HL-60 (cell line): Measurements from ENCODE around the gene GDA.

Experiments used
- DNase-seq, 2 experiments: peaks; one replicate each; pipeline ENCODE4 v3.0.0-alpha.2; 2010 to 2020; ENCODE audit warnings: low read depth in 1 of 2, low spot score in 1 of 2
- H3K27ac ChIP-seq: fragments of 250-450 bp; sonication (Bioruptor Pico); replicated peaks from 2 replicates; pipeline ENCODE4 v1.5.1; 2020; ENCODE audit warnings: mild to moderate bottlenecking, moderate library complexity
- H3K27me3 ChIP-seq: fragments of 250-450 bp; sonication (Bioruptor Pico); 2 replicates; pipeline ENCODE4 v1.5.1; 2021; ENCODE audit warnings: mild to moderate bottlenecking, moderate library complexity; ENCODE audit not compliant: insufficient read depth, poor library complexity, severe bottlenecking
- H3K4me3 ChIP-seq: replicated peaks from 2 replicates; pipeline ENCODE4 v1.5.1; 2011; ENCODE audit warnings: mild to moderate bottlenecking, control low read depth, low read length; ENCODE audit not compliant: insufficient read depth
- GABPA ChIP-seq: IDR thresholded peaks from 2 replicates; pipeline ENCODE4 v1.6.1; 2012; ENCODE audit warnings: low read depth
- POLR2AphosphoS5 ChIP-seq: IDR thresholded peaks from 2 replicates; pipeline ENCODE4 v1.6.1; 2012; ENCODE audit warnings: low read depth
- REST ChIP-seq: IDR thresholded peaks from 2 replicates; pipeline ENCODE4 v1.6.1; 2012; ENCODE audit warnings: low read depth; ENCODE audit not compliant: insufficient replicate concordance
- SPI1 ChIP-seq: IDR thresholded peaks from 2 replicates; pipeline ENCODE4 v1.6.1; 2012; ENCODE audit warnings: low read depth, mild to moderate bottlenecking, borderline replicate concordance
- TF ChIP-seq, protein P1 (sequence below): IDR thresholded peaks from one replicate; pipeline ENCODE4 v1.5.1; 2011; ENCODE audit warnings: low read length, control low read depth, inconsistent platforms; ENCODE audit not compliant: insufficient read depth

Gene GDA

DNA sequence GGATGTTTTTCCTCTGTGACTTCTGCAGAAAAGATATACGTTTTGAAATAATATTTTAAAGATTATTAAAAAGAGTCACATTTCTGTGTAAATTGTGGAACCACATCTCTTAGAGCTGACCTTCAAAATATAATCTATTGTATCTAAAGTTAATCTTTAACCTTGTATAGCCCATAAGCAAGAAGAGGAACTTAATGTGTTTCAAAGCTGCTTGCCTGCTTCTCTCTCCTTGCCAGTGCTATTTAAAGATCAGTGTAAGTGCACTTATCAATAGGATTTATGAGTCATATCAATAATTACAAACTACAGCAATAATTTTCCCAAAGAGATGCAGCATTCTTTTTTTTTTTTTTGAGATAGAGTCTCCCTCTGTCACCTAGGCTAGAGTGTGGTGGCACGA, 29.4 kb upstream of the GDA start:
- no peak for DNase-seq
- Histone ChIP-seq H3K27me3 (no peaks in the 10 kb centered on the region), H3K27ac (no peak overlapping the region), H3K4me3 (no peak overlapping the region)
- no peak for TF ChIP-seq SPI1
- no peak for TF ChIP-seq GABPA
- TF ChIP-seq, protein P1, sequence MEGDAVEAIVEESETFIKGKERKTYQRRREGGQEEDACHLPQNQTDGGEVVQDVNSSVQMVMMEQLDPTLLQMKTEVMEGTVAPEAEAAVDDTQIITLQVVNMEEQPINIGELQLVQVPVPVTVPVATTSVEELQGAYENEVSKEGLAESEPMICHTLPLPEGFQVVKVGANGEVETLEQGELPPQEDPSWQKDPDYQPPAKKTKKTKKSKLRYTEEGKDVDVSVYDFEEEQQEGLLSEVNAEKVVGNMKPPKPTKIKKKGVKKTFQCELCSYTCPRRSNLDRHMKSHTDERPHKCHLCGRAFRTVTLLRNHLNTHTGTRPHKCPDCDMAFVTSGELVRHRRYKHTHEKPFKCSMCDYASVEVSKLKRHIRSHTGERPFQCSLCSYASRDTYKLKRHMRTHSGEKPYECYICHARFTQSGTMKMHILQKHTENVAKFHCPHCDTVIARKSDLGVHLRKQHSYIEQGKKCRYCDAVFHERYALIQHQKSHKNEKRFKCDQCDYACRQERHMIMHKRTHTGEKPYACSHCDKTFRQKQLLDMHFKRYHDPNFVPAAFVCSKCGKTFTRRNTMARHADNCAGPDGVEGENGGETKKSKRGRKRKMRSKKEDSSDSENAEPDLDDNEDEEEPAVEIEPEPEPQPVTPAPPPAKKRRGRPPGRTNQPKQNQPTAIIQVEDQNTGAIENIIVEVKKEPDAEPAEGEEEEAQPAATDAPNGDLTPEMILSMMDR: no peak
- no peak for TF ChIP-seq REST
- no peak for TF ChIP-seq POLR2AphosphoS5

DNA sequence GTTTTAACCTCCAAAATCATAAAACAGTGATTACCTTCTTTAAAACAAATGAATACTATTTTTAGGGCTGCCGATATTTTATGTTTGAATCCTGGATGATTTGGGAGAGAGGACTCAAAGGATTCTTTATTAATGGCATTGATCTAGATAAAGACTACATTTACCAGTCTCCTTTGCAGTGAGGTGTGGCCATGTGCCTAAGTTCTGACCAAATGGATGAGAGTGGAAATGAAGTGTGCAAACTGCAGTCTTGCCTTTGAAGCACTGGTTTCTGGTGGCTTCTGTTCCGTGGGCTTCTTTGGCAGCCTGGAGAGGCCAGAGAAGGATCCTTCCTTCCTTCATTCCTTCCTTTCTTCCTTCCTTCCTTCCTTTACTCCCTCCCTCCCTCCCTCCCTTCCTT, 24.3 kb upstream of the GDA start:
- H3K27ac ChIP-seq: no peak overlapping the region
- H3K27me3 ChIP-seq: no peaks in the 10 kb centered on the region
- no peak for DNase-seq
- no peak for TF ChIP-seq GABPA
- TF ChIP-seq, protein P1: no peak
- TF ChIP-seq SPI1: no peak
- TF ChIP-seq REST: no peak
- no peak for TF ChIP-seq POLR2AphosphoS5
- H3K4me3 ChIP-seq: no peak overlapping the region

GRCh38 chr9:72127753-72128152, 21.5 kb upstream of the GDA start:
- H3K27ac ChIP-seq: no peak overlapping the region
- TF ChIP-seq SPI1 (no peak), POLR2AphosphoS5 (no peak), GABPA (no peak), REST (no peak)
- TF ChIP-seq, protein P1: no peak
- no peak for DNase-seq
- H3K27me3 ChIP-seq: no peaks in the 10 kb centered on the region
- H3K4me3 ChIP-seq: no peak overlapping the region
